ENCODE results near the gene GEMIN7. TPM values are rescaled to one million over a fixed set of nuclear protein-coding genes. Genes with fewer than 3 reads are reported as not detected.

GEMIN7 gene
- total and polyA plus RNA-seq, 11 donors: 11.4 to 40.8 (median 17.2) TPM

DNA sequence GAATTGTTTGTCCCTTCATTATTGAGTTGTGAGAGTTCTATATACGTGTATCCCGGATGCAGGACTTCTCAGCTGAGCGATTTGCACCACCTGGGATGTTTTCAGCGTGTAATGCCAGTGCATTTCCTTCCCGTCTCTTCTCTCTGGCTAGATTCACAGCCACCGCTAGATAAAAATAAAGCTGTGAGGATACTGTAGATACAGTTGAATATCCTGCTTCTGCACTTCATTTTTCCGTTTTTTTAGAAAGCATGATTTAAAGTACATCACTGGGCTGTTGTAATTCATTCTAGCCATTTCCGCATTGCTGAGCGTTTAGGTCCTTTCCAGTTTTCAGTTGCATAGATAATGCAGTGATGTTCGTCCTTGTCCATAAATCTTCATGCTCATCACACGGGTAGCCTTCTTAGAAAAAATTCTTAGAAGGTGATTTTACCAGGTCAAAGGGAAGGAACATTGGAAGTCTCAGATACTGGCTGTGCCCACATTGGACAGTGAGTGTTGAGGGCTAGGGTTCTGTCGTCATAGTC, 28.6 kb downstream of the GEMIN7 start:
- intact Hi-C loops (cut with DNase I): loop anchor here in 1 of 10 donors (10.0 kb wide), 1 partner anchor 137 kb away; the partner anchor contains the start of gene EXOC3L2
- no peaks in the 10 kb centered on the region for H3K27me3 ChIP-seq
- TF ChIP-seq CTCF (IDR thresholded peaks at IDR 0.05): no peak
- no peak for TF ChIP-seq POLR2A (IDR thresholded peaks at IDR 0.05)
- H3K9me3 ChIP-seq: no peaks in the 10 kb centered on the region
- H3K4me1 ChIP-seq: peaks cover 0 to 40% (median 24%) of the 10 kb centered on the region in 12 donors
- no peak overlapping the region for H3K27ac ChIP-seq
- no peak for ATAC-seq
- H3K36me3 ChIP-seq: no peaks in the 10 kb centered on the region
- WGBS, 4 donors: 73 to 84% (median 80%) methylated on average over 12 of the region's 12 CpGs
- no peak overlapping the region for H3K4me3 ChIP-seq
- no peak for DNase-seq

GRCh38 chr19:45110851-45111266, 31.8 kb downstream of the GEMIN7 start:
- Histone ChIP-seq H3K4me3 (no peak overlapping the region), H3K9me3 (no peaks in the 10 kb centered on the region), H3K36me3 (no peaks in the 10 kb centered on the region), H3K27me3 (no peaks in the 10 kb centered on the region), H3K27ac (no peak overlapping the region), H3K4me1 (peaks cover 0 to 12% (median 4%) of the 10 kb centered on the region in 12 donors)
- WGBS, 4 donors: 53 to 60% (median 58%) methylated on average over 5 of the region's 5 CpGs
- ATAC-seq (peak in 1 of 4 donors; percentile 46), DNase-seq (no peak)
- TF ChIP-seq POLR2A (IDR thresholded peaks at IDR 0.05) (no peak), CTCF (IDR thresholded peaks at IDR 0.05) (no peak)
- intact Hi-C loops (cut with DNase I): no loop called here

DNA sequence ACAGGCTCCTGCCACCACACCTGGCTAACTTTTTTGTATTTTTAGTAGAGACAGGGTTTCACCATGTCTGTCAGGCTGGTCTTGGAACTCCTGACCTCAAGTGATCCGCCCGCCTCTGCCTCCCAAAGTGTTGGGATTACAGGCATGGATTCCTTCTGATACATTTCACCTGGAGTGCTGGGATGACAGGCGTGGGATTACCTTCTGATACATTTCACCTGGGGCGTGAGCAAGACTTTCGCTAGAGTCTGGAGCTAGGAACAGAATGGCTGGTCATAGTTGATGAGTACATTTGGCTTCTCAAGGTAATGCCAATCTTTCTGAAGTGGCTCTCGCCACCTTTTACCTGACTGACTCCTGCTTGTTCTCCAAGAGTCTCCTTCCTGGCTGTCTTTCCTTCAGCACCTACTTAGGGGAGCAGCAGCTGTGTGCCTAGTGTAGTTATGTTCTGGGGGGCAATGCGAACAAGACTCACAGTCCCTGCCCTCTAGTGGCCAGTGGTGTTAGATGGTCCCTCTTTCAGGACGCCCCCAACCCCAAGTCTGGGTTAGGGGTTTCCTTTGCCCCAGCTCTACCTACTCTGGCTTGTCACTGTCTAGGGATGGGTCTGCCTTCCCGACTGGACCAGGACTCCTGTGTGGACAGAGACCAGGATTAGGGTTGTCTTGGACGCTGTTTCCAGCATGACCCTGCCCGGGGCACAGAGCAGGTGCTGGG, 33.2 kb downstream of the GEMIN7 start:
- Histone ChIP-seq H3K27ac (no peak overlapping the region), H3K27me3 (no peaks in the 10 kb centered on the region), H3K9me3 (no peaks in the 10 kb centered on the region), H3K36me3 (no peaks in the 10 kb centered on the region), H3K4me1 (peaks cover 0 to 16% (median 5%) of the 10 kb centered on the region in 12 donors), H3K4me3 (no peak overlapping the region)
- intact Hi-C loops (cut with DNase I): no loop called here
- 93 to 97% (median 94%) methylated on average over 10 to 11 of the region's 11 CpGs for WGBS, 4 donors
- DNase-seq (no peak), ATAC-seq (no peak)
- no peak for TF ChIP-seq CTCF (IDR thresholded peaks at IDR 0.05)
- TF ChIP-seq POLR2A (IDR thresholded peaks at IDR 0.05): no peak

DNA sequence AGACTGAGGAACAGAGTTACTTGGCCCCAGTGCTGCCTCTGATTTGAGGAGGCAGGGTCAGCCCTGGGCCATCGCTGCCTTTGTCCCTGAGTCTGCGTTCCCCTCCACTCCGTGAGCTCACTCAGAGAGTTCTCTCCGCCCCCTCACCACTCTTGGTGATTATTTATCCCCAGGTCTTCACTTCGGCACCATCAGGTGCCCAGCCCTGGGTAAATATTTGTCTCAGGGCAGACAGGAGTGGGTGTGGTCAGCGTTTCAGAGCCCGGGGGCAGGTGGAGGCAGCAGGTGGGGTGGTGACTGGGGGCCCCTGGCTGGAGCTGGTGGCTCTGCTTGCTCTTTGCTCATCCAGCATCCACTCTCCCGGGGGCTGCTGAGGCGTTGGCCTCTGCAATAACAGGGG, 34.6 kb downstream of the GEMIN7 start:
- no peak for DNase-seq
- no peak overlapping the region for H3K27ac ChIP-seq
- no peak overlapping the region for H3K4me3 ChIP-seq
- TF ChIP-seq POLR2A (IDR thresholded peaks at IDR 0.05): no peak
- no peak for TF ChIP-seq CTCF (IDR thresholded peaks at IDR 0.05)
- H3K36me3 ChIP-seq: no peaks in the 10 kb centered on the region
- intact Hi-C loops (cut with DNase I): no loop called here
- 85 to 94% (median 86%) methylated on average over 8 to 9 of the region's 9 CpGs for WGBS, 4 donors
- H3K4me1 ChIP-seq: peaks cover 0 to 28% (median 15%) of the 10 kb centered on the region in 12 donors
- no peaks in the 10 kb centered on the region for H3K9me3 ChIP-seq
- H3K27me3 ChIP-seq: no peaks in the 10 kb centered on the region
- no peak for ATAC-seq

Data from heart left ventricle (tissue), 16 donors.